WI38 (cell line): ENCODE data around the gene LONP1.

Source experiments
- H3K4me3 ChIP-seq: 2 replicates; pipeline ENCODE4 v1.5.1; 2011; ENCODE audit warnings: low read depth, mild to moderate bottlenecking, control low read depth, low read length
- CTCF ChIP-seq: IDR thresholded peaks from 2 replicates; pipeline ENCODE4 v1.5.1; 2012; ENCODE audit warnings: low read depth, mild to moderate bottlenecking, control low read depth, low read length

The LONP1 gene

GRCh38 chr19:5677136-5677535, 42.8 kb downstream of the LONP1 start:
- no peak for TF ChIP-seq CTCF

GRCh38 chr19:5676772-5677105, 43.2 kb downstream of the LONP1 start:
- no peak for TF ChIP-seq CTCF
- no peak overlapping the region for H3K4me3 ChIP-seq

More at GRCh38 chr19:5677136-5677535, 42.8 kb downstream of the LONP1 start:
- H3K4me3 ChIP-seq: no peak overlapping the region

GRCh38 chr19:5676105-5676771, 43.7 kb downstream of the LONP1 start:
- H3K4me3 ChIP-seq: no peak overlapping the region
- no peak for TF ChIP-seq CTCF

- no peak for TF ChIP-seq CTCF
- H3K4me3 ChIP-seq: no peak overlapping the region
Measured at GRCh38 chr19:5674714-5675113, 45.2 kb downstream of the LONP1 start.

DNA sequence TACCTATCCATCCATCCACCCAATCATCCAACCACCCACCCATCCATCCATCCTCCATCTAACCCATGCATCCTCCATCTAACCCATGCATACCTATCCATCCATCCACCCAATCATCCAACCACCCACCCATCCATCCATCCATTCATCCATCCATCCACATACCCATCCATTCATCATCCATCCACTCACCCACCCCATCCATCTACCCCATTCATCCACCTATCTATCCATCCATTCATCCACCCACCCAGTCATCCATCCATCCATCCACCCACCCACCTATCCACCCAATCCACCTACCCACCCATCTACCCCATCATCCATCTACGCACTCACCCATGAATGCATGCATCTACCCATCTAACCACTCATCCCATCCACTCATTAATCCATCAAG, 46.2 kb downstream of the LONP1 start:
- no peak for TF ChIP-seq CTCF
- no peak overlapping the region for H3K4me3 ChIP-seq

DNA sequence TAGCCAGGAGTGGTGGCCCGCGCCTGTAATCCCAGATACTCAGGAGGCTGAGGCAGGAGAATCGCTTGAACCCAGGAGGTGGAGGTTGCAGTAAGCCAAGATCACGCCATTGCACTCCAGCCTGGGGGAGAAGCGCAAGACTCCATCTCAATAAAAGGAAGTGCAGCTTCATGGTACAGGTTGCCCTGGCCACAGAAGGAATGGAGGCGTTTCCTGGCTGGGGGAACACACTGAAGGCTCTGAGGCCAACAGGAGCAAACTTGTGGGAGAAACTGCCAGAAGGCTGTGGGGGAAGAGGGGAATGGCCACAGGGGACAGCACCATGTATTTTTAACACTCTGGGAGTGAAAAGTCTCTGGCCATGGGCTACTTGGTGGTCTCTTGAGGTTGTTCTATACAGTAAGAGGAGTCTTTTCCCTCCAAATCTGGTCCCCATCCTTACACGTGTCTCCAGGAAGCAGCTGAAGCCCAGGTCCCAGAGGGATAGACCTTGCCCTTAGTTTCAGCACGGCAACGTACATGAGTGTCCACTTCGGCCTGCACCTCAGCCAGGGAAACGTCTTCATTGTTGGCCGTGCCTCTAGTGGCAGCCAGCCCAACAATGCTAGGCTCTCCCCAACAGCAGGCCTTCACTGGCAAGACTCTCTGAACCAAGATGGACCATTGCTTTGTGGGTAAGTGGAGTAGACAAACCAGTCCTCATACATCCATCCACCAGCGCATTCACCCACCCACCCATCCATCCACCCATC, 47.1 kb downstream of the LONP1 start:
- H3K4me3 ChIP-seq: no peak overlapping the region
- no peak for TF ChIP-seq CTCF

- no peak overlapping the region for H3K4me3 ChIP-seq
- no peak for TF ChIP-seq CTCF
Measured at GRCh38 chr19:5671600-5671999, 48.3 kb downstream of the LONP1 start.
